ENCODE data around the gene COPB2.

COPB2 gene

DNA sequence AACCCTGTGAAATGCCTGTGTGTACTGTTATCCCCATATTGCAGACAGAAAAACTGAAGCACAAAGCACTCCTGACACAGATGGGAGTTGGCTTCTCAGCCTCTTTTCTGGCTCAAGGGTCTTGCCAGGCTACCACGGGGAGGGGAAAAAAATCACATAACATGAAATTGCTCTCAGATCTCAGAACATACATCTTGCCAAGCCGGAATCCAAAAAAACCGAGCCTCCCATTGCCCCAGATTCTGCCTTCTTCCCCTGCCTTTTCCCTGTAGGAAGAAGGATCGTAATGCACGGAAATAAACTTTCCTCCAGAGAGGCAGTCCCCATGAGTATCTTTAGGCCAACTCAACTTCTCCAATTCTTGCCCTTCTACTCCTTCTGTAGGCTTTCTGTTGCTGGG, 62.2 kb downstream of the COPB2 start:
- DNase-seq, result no peak

DNA sequence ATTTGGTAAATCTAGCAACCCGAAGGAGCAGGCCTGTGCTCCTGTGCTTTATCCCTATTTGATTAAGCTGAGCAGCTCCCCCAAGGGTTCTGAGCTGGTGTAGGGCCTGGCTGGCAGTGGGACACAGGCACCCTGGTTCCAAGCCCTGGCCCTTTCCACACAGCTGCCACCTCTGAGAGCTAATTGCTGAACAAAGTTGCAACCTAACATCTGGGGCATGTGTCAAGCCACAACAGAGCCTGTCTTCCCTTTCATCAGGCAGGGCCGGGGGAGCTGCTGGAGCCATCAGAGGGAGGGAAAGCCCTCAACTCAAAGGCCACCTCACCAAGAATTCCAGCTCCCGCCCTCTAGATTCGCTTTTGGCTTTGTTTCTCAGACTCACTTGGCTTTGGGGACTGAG, 62.7 kb downstream of the COPB2 start:
- peak in 1 of 2 experiments; percentile 36 for DNase-seq

DNA sequence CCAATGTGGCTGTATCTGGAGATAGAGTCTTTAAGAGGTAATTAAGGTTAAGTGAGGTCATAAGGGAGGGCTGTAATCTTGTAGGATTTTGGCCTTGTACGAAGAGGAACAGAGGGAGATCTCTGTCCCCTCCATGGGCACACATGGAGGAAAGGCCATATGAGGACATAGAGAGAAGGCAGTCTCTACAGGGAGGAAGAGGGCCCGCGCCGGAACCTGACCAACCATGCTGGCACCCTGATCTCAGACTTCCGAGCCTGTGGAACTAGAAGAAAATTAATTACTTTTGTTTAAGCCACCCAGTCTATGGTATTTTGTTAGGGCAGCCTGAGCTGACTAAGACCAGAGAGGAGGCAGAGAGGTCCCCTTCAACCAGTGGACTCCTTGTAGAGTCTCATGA, 63.3 kb downstream of the COPB2 start:
- DNase-seq, result no peak

DNA sequence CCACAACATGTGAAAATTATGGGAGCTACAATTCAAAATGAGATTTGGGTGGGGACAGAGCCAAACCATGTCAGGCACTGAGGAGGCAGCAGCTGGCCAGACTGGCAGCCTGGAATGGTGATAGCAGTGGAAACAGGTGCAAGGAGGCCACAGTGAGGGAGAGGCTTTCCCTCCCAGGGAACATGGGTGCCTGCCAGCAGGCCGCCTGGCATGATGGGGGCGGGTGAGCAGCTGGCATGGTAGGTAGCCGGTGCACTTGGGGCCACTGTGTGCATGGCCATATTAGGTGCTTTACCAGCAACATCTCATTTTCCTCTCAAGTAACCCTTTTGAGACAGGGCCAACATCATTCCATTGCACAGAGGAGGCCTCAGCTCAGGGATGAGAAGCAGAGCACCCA, 63.9 kb downstream of the COPB2 start:
- peak in 1 of 2 experiments; percentile 61 for DNase-seq

DNA sequence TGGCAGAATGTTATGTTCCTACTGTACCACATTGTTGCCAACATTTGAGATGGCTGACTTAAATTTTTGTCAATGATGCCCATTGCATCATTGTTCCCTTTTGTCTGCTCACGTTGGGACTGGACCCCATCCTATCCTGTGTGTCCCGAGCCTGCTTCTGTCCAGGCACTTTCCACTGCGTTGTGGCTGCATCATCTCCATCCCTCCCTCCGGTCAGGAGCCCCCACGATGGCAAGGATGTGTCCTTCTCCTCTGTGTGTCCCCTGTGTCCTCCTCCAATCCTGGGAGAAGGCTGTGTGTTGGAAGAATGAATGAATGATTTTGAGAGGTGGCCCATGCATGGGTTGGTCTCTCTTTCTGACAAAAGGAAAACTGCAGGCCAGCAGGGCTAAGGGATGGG, 65.0 kb downstream of the COPB2 start:
- DNase-seq, result no peak

DNA sequence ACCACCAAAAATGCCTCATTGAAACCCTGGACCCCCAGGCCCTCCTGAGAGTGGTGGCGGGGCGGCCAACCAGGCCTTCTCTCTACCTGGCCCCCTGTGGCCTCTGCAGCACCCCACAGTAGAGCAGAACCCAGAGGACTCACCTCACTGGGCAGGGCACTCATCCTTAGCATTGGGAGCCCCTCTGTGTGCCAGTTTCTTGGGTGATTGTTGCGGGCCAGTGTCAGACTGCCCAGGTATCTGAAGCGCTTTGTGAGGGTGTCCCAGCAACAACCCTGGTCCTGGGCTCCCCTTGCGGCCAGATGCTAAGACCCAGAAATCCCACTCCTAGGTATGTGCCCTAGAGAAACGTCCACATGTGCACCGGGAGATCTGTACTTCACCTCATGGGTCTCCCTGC, 66.3 kb downstream of the COPB2 start:
- no peak for DNase-seq

DNA sequence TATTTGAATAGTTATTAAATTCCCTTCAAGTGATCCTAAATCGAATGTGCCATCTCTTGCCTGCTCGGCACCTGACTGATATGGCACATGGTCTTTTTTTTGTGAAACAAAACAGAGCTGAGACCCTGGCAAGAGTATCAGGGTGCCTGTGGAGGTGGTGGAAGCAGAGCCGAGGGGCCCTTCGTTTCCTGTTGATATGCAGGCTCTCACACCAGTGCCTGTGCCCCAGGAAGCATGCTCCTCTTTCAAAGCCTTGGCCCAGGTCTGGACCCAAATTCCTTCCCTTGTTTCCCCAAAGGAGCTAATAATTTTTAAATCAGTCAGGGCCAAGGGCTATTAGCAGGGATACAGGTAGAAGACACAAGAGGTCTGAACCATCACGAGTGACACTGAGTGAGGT, 67.1 kb downstream of the COPB2 start:
- no peak for DNase-seq

DNA sequence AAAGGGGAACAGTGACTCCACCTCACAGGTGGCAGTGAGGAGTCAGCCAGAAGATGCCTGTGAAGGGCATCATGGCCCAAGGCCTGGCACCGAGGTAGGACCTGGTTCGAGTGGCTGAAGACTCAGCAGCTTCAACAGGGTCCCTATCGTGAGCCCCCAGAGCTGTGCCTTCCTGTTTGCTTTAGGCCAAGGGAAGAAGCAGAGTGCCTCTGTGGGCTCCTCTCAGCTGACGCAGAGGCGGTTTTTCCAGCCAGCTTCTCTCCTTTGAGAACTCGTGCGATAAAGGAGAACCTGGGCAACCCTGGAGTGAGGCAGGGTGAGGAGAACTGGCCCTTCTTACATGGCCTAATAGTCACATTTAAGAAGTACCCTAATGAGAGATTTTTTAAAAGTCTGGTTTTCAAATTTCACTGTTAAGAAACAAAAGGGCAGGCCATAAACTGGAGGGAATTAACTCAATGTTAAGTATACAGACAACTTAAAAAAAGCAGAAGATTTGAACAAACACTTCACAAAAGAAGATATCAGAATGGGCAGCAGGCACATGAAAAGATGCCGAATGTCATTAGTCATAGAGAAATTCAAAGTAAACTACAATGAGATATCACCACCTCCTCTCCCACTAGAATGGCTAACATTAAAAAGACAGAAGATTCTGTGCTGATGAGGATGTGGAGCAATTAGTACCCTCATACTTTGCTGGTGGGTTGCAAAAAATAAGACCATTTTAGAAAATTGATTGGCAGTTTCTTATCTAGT, 68.7 kb downstream of the COPB2 start:
- DNase-seq, result no peak

DNA sequence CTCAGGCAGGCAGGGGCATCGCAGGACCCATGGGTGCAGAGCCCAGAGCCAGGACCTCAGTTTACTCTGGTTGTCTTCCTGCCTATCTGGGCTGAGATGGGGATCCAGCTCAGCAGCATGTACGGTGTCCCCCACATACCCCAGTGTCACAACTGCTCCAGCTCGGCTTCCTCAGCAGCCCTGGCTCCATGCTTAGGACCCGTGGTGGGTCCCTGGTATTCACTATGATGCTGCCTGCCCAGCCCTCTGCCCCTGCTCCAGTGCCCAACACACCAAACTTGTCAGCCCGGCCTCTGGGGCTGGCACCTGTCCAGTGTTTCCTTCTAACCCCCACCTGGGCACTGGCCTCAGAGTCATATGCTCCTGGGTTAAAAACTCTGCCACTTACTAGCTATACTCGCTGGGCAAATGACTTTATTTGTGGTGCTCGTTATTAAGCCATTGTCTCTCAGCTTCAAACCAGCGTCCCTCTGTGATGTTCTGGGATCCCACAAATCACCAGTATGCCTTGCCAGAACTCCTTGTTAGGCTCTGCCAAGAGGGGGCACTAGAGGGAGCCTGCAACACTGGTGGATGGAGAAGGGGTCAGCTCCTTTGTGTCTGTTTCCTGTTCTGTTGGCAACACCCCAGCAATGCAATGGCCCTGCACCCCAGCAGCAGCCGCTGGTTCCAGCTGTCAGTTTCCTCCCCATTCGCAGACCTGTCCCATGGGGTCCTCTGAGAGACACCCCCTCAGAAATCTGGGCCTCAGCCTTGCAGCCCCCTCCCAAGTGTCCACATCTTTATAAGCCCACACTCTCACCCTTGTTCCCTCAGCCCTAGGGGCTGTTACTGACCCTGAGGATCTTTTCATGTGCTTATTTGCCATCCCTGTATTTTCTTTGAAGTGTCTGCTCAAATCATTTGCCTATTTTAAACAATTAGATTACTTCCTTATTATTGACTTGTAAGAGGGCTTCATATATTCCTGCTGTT, 69.7 kb downstream of the COPB2 start:
- no peak for DNase-seq

DNA sequence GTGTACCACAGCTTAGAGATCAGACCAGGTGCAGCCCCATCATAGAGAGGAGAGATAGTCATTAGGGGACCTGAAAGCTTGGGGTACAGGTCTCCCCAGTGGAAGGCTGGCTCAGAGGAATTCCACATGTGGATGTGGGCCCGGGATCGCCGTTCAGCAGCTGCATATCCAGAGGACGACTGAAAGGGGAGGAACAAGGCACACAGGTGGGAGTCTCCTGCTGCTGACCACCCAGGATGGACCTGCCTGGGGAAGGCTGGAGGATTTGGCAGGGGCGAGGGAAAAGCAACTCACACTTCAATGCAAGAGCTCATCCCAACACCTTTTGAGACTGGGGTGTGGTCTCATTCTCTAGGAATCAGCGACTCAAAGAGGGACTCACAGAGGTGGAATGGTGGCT, 70.6 kb downstream of the COPB2 start:
- no peak for DNase-seq

DNA sequence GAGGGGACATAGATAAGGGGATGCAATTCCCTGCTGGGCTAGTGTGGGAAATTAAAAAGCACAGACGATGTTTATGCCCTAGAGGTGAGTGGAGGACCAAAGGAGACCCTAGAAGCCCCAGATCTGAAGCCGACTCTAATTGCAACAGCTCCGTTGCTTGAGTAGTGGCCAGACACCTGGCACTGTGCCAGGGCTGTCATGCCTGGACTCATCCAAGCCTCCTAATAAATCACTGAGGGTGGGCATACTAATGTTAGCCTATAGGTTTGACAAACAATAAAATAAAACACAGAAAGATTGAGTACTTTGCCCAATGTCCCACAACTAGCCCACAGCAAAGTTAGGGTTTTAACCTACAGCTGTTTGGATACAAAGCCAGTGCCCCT, 71.0 kb downstream of the COPB2 start:
- DNase-seq, result peak in 1 of 2 experiments; percentile 36

DNA sequence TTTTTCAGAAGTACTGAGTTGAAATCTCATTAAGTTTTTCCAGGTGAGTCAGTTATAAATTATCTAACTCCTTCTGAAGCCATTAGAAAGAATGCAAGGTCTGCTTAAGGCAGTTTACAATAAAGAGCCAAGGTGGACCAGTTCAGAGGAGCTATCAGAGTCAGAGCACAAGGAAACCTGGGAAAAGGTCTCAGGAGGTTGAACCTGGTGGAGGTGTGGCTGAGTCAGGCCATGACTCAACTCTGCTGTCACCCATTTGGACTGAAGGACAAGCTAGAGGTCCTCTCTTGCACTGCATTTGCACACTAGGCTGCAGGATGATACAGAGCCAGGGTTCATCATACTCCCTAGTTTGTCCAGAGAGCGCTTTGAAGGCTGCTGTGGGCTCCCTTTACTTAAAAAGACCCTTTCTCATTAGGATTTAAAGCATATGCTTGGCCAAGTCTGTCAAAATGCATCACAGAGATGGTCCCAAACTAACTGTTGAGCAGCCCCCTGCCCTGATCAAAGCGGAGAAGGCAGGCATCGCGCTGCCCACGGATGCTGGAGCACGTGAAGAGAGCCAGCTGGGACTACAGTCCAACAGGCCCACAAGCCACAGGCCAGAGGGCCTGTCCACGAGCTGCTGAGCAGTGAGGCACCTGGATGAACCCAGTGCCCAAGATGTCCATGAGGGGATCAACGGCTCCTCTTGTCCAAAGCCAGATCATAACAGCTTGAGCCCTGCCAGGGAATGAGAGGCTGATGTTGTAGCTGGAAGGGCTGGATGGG, 71.6 kb downstream of the COPB2 start:
- DNase-seq, result no peak

DNA sequence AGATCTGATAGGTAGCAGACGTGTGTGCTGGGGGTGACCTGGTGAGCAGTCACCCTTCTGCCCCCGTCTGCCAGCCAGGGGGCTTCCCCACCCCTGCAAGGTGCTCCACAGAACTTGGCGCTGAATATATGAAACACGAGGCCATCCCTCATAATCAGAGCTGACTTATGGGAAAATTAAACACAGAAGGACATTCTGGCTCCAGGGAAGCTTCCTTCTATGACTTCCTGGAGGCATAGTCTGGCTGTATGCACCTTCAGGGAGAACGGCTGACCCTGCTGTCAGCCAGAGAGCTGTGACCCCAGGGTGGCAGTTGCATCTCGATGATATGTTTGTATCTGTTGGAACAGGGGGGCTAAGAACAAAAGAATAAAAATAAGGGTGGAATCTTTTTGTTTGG, 72.2 kb downstream of the COPB2 start:
- DNase-seq, result no peak

DNA sequence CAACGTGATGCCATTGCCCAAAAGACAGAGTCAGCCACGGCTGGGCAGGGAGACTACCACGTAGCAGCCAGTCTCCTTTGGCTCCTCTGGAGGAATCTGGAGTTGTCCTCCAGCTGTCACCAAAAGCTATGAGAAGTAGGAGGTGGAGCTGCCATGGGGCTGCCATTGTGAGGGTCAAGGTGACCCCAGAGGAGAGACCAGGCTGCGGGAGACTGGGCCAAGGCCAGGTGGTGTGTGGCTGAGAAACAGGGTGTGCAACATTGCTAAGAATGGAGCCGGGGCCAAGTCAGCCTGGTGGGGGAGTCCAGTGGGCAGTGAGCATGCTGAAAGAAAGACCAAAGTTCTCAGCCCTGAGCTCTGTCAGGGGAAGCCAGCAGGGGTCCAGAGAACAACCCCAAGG, 75.5 kb downstream of the COPB2 start:
- no peak for DNase-seq

DNA sequence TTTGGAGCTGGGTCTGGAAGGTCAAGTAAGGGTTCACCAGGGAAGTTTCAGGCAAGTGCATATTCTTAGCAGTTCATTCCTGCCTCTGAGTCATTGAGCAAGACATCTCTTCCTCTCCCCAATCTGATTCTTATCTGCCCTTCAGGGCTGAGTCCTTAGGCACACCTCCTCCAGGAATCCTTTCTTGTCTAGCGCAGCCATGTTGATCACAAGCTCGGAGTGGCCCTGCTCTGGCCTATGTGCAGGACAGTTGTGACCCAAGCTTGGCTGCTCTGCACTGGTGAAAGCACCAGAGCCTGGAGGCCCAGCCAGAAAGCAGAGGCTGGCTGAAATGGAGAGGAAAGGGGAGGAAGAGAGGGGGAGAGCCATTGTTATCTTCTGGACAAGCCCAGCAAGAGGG, 76.5 kb downstream of the COPB2 start:
- DNase-seq, result no peak

DNA sequence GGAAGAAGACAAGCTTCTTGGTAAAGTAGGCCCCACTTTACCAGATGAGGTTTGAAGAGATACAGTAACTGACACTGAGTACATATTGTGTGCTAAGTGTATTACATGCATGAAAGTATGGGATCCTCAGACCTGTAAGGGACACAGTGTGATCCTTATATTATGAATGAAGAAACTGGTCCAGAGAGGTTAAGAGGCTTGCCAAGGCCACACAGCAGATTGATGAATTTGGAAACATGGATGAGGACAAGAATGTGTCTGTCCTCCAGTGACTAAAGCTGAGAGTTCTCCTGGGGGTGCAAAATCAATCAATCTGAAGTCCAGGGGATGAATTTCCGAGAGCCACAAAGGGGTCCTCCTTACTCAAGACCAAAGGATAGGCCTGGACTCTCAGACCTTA, 77.0 kb downstream of the COPB2 start:
- DNase-seq, result no peak

DNA sequence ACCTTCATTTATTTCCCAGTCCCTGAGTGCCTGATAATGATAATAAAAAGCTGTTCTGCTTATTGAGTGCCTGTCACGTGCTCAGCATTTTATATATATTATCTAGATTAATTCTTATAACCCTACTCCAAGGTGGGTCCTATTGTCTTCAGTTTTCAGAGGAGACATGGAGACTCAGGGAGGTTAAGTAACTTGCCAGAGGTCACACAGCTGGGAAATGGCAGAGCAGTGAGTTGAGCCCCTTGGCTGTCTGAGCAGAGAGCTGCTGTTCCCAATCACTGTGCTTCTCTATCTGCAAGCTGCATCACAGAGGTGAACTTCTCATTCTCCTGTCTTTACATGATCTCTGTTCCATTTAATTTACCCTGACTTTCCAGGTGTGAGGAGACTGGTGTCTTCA, 77.9 kb downstream of the COPB2 start:
- no peak for DNase-seq

DNA sequence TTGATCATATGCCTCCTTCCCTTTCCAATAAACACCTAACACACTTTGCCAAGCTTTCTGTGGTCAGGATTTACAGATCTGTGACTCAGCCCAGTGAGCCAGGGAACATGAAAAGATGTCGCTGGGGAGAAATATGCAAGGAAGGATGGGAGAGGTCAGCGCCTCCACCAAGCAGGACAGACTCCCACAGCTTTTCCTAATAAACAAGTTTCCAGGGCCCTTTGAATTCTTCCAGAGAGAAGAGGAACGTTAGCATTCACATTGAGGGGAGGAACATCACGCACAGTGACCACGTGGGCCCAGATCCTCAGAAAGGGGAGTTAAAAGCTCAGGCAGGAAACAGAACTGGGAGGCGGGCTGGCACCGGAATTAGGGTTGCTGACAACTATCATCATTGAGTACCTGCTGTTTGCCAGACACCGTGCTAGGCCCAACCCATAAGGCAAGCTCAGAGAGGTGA, 78.9 kb downstream of the COPB2 start:
- DNase-seq, result no peak

DNA sequence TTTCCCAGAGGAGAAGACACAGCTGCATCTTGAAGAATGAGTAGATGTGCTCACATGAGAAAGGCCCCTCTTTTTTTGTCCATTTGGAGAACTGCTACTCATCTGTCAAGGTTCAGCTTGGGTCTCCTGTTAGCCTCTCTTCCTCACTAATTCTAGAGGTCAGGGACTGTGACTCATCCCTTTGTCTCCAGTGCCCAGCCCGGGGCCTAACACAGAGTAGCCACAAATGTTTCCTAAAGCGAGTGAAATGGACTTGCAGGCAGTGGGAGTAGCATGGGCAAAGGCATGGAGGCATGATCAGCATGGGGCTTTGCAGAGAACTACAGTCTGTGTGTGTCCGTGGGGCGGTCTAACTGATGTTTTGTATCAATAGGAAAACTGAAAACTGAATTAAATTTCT, 79.6 kb downstream of the COPB2 start:
- no peak for DNase-seq

DNA sequence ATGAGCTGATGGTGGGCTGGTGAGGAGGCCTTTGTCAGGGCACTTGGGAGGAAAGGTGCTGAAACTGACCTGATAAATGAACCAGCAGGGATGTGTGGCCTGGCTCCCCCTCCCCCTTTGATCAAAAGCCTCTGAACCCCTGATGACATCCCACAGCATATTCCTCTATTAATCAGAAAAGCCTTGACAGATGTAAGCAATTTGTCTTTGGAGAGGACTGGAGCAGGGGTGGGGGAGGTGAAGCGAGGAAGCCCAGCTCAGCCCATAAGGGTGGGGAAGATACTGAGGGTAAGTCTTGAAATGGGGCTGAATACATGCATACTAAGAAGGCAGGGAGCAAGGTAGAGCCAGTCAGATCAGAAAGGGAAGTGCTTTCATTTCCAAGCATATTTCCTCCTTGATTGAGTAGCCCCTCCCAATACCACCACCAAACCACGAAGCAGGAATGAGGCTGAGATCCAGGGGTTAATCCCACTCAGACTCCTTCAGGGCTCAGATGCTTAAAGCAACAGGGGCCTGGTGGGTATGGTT, 80.3 kb downstream of the COPB2 start:
- no peak for DNase-seq

DNA sequence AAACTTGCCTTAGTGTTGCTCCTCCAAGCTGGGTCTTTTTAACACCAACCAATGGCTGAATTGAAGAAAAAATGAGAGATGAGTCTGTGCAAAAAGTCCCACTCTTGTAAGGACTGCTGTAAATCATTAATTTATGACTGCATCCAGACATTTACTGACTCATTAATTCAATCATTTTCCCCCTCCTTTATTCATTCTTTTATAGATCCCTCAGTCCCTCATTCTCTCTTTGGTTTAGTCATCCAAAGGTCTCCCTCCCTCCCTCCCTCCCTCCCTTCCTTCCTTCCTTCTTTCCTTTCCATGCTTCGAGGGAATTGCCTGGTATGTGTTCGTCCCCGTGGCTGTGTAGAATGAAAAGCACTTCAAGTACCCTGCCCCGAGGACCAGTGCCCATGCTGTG, 80.9 kb downstream of the COPB2 start:
- no peak for DNase-seq

DNA sequence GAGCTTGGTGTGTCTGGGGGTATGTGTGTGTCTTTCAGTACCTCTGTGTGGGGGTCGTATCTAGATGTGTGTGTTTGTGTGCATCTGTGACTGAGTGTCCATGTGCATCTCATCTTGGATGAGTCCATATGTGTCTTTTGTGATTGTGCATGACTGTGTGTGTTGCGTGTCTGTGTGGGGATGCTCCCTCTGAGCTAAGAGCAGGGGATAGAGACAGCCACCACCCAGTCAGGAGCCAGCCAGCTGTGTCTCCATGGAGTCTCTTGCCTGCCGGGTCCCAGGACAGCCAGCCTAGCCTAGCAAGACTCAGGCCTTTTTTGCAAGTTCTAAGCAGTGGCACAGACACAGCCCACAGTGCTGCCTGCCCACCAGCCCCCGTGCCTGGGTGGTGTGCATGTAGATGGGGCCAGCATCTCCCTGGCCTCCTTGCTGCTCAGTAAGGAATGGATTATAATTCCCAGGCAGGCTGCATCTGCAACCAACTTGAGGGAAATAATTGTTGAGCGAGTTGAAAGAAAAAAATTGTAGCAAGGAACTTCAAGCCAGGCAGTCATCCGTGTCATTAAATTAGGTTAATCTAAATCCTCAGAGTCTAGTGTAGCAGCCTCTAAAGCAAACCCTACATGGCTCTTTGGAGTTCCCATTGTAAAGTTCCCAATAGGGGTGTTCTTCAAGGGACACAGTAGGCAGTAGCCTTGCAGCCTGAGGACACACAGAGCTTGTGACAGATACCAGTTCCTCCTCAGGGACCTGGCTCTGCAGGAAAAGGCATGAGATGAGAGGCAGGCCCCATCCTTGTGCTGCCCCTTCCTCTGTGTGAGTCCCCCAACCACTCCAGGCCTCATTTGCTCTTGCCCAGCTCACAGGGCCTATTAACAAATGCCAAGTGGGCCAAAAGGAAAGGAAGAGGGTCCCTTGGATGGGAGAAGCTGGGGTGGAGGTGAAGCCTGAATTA, 81.6 kb downstream of the COPB2 start:
- DNase-seq, result no peak

Measured in NCI-H446 (cell line).